ENCODE data around the gene TMEM131L. TPM values are rescaled to one million over a fixed set of nuclear protein-coding genes. Genes with fewer than 3 reads are reported as not detected.
A peak's percentile ranks its signal among the peaks of the same experiment; 100 is the strongest.
"Not testable (repeated sequence)": the region's sequence is repeated elsewhere in the genome, so short reads cannot be mapped to it uniquely, and the experiment has no call there.

TMEM131L gene, protein sequence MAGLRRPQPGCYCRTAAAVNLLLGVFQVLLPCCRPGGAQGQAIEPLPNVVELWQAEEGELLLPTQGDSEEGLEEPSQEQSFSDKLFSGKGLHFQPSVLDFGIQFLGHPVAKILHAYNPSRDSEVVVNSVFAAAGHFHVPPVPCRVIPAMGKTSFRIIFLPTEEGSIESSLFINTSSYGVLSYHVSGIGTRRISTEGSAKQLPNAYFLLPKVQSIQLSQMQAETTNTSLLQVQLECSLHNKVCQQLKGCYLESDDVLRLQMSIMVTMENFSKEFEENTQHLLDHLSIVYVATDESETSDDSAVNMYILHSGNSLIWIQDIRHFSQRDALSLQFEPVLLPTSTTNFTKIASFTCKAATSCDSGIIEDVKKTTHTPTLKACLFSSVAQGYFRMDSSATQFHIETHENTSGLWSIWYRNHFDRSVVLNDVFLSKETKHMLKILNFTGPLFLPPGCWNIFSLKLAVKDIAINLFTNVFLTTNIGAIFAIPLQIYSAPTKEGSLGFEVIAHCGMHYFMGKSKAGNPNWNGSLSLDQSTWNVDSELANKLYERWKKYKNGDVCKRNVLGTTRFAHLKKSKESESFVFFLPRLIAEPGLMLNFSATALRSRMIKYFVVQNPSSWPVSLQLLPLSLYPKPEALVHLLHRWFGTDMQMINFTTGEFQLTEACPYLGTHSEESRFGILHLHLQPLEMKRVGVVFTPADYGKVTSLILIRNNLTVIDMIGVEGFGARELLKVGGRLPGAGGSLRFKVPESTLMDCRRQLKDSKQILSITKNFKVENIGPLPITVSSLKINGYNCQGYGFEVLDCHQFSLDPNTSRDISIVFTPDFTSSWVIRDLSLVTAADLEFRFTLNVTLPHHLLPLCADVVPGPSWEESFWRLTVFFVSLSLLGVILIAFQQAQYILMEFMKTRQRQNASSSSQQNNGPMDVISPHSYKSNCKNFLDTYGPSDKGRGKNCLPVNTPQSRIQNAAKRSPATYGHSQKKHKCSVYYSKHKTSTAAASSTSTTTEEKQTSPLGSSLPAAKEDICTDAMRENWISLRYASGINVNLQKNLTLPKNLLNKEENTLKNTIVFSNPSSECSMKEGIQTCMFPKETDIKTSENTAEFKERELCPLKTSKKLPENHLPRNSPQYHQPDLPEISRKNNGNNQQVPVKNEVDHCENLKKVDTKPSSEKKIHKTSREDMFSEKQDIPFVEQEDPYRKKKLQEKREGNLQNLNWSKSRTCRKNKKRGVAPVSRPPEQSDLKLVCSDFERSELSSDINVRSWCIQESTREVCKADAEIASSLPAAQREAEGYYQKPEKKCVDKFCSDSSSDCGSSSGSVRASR (N-terminal part only)
- 10 to 100 TPM in 5 of 7 donors, 1 to 10 TPM in 2; 7.7 to 13.1 (median 10.7) TPM for total RNA-seq
- 10 to 100 TPM in 1 of 2 donors, 1 to 10 TPM in 1; 3.6 to 18.4 TPM for polyA plus RNA-seq
- long read RNA-seq, donor 1, partial matches to known transcripts, result 13 of 18 reads
- long read RNA-seq, donor 1, other reads (novel, unspliced or antisense), result 5 of 18 reads
- long read RNA-seq, donor 2, partial matches to known transcripts, result 8 of 8 reads
- long read RNA-seq, donor 2, other reads (novel, unspliced or antisense), result 0 of 8 reads
- long read RNA-seq, donor 3, full-length matches to known transcripts, result 9 of 18 reads
- long read RNA-seq, donor 3, partial matches to known transcripts, result 5 of 18 reads
- long read RNA-seq, donor 3, other reads (novel, unspliced or antisense), result 4 of 18 reads

DNA sequence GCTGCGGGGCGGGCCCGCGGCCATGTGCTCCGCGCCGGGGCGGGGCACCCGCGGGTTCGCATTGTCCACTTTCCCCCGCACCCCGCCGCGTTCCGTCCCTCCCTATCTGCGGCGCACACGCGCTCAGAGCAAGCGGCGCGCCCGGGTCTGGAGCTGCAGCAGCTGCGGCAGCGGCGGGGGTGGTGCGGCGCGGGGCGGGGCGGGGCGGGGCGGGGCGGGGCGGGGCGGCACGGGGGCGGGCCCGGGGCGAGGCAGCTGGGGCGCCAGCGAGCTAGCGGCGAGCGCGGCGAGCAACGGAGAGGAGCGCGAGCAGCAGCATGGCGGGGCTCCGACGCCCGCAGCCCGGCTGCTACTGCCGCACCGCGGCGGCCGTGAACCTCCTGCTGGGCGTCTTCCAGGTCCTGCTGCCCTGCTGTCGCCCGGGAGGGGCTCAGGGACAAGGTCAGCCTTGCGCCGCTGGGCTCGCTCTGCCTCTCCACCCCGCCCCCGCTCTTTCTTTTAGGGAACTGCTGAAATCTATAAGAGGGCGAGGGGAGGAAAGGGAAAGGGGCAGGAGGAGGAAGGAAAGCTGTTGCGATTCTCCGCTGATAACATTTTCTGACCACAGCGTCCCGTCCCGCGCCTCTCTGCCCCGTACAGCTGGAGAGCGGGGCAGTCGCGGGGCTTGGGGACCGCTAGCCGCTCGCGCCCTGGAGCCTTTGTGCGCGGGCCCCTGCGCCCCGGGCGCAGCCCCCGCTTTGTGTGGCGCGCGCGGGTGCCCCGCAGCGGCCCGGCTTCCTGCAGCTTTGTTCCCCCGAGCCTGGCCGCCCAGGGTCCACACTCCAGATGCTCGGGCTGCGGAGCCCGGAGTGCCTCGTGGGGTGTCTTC is at the start of gene TMEM131L:
Gene TMEM131L, plus strand, starts transcription at position 280 of the 868 bp plus-strand sequence. Its CDS starts 38 bp downstream, at position 318.
- no peaks in the 10 kb centered on the region for H3K27me3 ChIP-seq
- peak; percentile 55 to 76 (median 74) for DNase-seq
- no peaks in the 10 kb centered on the region for H3K9me3 ChIP-seq
- intact Hi-C loops (cut with DNase I), result loop anchor here (2.0 to 10.0 kb wide), 5 partner anchors 78 to 312 kb away; partner anchors contain the start of gene MND1 (in 1 of the 4)
- H3K27ac ChIP-seq, result peak within 1 kb of the TSS; percentile 59 to 68
- H3K4me1 ChIP-seq (ENCODE audit: insufficient read depth), result peaks cover 3% of the 10 kb centered on the region
- TF ChIP-seq, protein P1, sequence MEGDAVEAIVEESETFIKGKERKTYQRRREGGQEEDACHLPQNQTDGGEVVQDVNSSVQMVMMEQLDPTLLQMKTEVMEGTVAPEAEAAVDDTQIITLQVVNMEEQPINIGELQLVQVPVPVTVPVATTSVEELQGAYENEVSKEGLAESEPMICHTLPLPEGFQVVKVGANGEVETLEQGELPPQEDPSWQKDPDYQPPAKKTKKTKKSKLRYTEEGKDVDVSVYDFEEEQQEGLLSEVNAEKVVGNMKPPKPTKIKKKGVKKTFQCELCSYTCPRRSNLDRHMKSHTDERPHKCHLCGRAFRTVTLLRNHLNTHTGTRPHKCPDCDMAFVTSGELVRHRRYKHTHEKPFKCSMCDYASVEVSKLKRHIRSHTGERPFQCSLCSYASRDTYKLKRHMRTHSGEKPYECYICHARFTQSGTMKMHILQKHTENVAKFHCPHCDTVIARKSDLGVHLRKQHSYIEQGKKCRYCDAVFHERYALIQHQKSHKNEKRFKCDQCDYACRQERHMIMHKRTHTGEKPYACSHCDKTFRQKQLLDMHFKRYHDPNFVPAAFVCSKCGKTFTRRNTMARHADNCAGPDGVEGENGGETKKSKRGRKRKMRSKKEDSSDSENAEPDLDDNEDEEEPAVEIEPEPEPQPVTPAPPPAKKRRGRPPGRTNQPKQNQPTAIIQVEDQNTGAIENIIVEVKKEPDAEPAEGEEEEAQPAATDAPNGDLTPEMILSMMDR (IDR thresholded peaks at IDR 0.05), result peak in 1 of 3 donors; percentile 33
- no peak for TF ChIP-seq POLR2A (IDR thresholded peaks at IDR 0.05)
- H3K36me3 ChIP-seq, result no peaks in the 10 kb centered on the region
- H3K4me3 ChIP-seq, result peak within 1 kb of the TSS; percentile 69
- WGBS, 3 donors, result 0 to 1% (median 1%) methylated on average over 57 to 103 of the region's 103 CpGs

DNA sequence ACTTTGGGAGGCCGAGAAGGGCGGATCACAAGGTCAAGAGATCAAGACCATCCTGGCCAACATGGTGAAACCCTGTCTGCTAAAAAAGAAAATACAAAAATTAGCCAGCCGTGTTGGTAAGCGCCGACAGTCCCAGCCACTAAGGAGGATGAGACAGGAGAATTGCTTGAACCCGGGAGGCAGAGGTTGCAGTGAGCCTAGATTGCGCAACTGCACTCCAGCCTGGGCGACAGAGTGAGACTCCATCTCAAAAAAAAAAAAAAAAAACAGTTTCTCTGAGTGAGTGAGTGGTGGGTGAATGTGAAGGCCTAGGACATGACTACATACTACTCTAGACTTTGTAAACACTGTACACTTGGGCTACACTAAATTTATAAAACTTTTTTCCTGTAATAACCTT is 49.7 kb upstream of the TMEM131L start:
- H3K27ac ChIP-seq; H3K4me3 ChIP-seq; H3K27me3 ChIP-seq; intact Hi-C loops (cut with DNase I); H3K4me1 ChIP-seq (ENCODE audit: insufficient read depth); H3K9me3 ChIP-seq; H3K36me3 ChIP-seq; DNase-seq: not testable (repeated sequence)
- WGBS, 3 donors, result 78 to 95% (median 90%) methylated on average over 8 of the region's 8 CpGs

DNA sequence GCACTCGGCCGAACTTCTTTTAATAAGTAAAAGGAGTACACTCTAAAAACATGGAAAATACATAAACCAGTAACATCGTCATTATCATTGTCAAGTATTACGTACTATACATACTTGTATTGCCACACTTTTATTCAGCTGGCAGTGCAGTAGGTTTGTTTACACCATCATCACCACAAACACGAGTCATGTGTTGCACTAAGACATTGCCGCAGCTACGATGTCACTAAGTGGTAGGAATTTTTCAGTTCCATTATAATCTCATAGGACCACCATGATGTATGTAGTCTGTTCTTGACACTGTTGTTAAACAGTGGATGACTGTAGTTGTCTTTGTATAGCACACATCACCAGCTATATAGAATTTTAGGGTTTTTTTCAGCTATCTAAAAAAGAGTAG is 48.0 kb upstream of the TMEM131L start:
- DNase-seq, result no peak
- Histone ChIP-seq H3K27me3 (no peaks in the 10 kb centered on the region), H3K4me3 (no peak overlapping the region), H3K9me3 (no peaks in the 10 kb centered on the region), H3K4me1 (ENCODE audit: insufficient read depth) (no peaks in the 10 kb centered on the region), H3K27ac (no peak overlapping the region), H3K36me3 (no peaks in the 10 kb centered on the region)
- TF ChIP-seq, protein P1 (IDR thresholded peaks at IDR 0.05), result no peak
- TF ChIP-seq EP300 (IDR thresholded peaks at IDR 0.05) (no peak), POLR2A (IDR thresholded peaks at IDR 0.05) (no peak)
- intact Hi-C loops (cut with DNase I), result no loop called here
- WGBS, 3 donors, result 93 to 95% (median 94%) methylated on average over 7 of the region's 7 CpGs

DNA sequence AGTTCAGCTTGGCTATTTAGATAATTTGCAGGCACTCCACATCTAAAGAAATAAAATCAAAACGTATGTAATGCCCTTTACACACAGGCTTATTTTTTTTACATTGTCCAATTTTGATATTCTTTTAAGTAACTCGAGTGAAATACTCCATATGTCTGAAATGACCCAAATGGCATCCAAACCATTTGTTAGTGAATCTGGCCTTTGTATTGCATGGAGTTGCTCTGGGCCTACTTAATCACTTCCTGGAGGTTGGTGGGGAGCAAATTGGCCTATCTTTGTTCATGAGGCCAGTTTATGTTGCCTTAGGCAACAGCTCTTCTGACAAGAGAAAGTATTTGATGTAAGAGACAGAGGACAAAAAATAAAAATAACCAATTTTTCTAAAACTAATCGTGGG is 47.6 kb upstream of the TMEM131L start:
- Histone ChIP-seq H3K9me3 (no peaks in the 10 kb centered on the region), H3K4me3 (no peak overlapping the region), H3K4me1 (ENCODE audit: insufficient read depth) (no peaks in the 10 kb centered on the region), H3K27ac (no peak overlapping the region), H3K27me3 (no peaks in the 10 kb centered on the region), H3K36me3 (no peaks in the 10 kb centered on the region)
- intact Hi-C loops (cut with DNase I), result no loop called here
- DNase-seq, result no peak
- 46 to 55% (median 48%) methylated on average over 3 of the region's 3 CpGs for WGBS, 3 donors
- TF ChIP-seq EP300 (IDR thresholded peaks at IDR 0.05), result no peak
